ENCODE results near the gene RPUSD1. TPM values are rescaled to one million over a fixed set of nuclear protein-coding genes. Genes with fewer than 3 reads are reported as not detected.

RPUSD1 gene
- total RNA-seq, 4 donors from 2014 or later, result 20.3 to 33.3 (median 24.9) TPM

- intact Hi-C loops (cut with DNase I), result no loop called here
- H3K27me3 ChIP-seq, result peaks cover 0 to 63% (median 0%) of the 10 kb centered on the region in 4 donors
- TF ChIP-seq CTCF (IDR thresholded peaks at IDR 0.05) (peak in 2 of 6 experiments; percentile 11 to 30), POLR2A (IDR thresholded peaks at IDR 0.05) (peak in 2 of 4 donors; percentile 43 to 66)
- peak overlapping the region; percentile 90 to 97 (median 96) for H3K27ac ChIP-seq
- H3K9me3 ChIP-seq, result no peaks in the 10 kb centered on the region
- H3K4me1 ChIP-seq, result peaks cover 3 to 23% (median 10%) of the 10 kb centered on the region in 3 donors
- H3K4me3 ChIP-seq, result peak overlapping the region; percentile 72 to 88 (median 80)
- 20 to 29% methylated on average over 3 to 18 of the region's 80 CpGs for WGBS, 2 donors
- H3K36me3 ChIP-seq, result no peaks in the 10 kb centered on the region
- DNase-seq, result peak; percentile 35
Observed at GRCh38 chr16:807347-808084, 19.3 kb upstream of the RPUSD1 start.

- no peaks in the 10 kb centered on the region for H3K36me3 ChIP-seq
- H3K4me1 ChIP-seq, result peaks cover 3 to 25% (median 10%) of the 10 kb centered on the region in 3 donors
- no peak for DNase-seq
- TF ChIP-seq CTCF (IDR thresholded peaks at IDR 0.05), result no peak
- TF ChIP-seq POLR2A (IDR thresholded peaks at IDR 0.05), result no peak
- no peaks in the 10 kb centered on the region for H3K9me3 ChIP-seq
- 64 to 66% methylated on average over 4 to 7 of the region's 17 CpGs for WGBS, 2 donors
- H3K27ac ChIP-seq, result no peak overlapping the region
- H3K27me3 ChIP-seq, result peaks cover 7 to 63% (median 13%) of the 10 kb centered on the region in 4 donors
- intact Hi-C loops (cut with DNase I), result no loop called here
- no peak overlapping the region for H3K4me3 ChIP-seq
Observed at GRCh38 chr16:805474-805873, 17.3 kb upstream of the RPUSD1 start.

GRCh38 chr16:804193-805048, 16.2 kb upstream of the RPUSD1 start:
- intact Hi-C loops (cut with DNase I), result no loop called here
- WGBS, 2 donors, result 43 to 44% methylated on average over 7 to 17 of the region's 33 CpGs
- H3K36me3 ChIP-seq, result no peaks in the 10 kb centered on the region
- TF ChIP-seq CTCF (IDR thresholded peaks at IDR 0.05) (no peak), POLR2A (IDR thresholded peaks at IDR 0.05) (no peak)
- no peak for DNase-seq
- H3K27ac ChIP-seq, result no peak overlapping the region
- H3K4me3 ChIP-seq, result no peak overlapping the region
- peaks cover 10 to 66% (median 20%) of the 10 kb centered on the region in 4 donors for H3K27me3 ChIP-seq
- peaks cover 3 to 33% (median 10%) of the 10 kb centered on the region in 3 donors for H3K4me1 ChIP-seq
- H3K9me3 ChIP-seq, result no peaks in the 10 kb centered on the region

- intact Hi-C loops (cut with DNase I), result no loop called here
- Histone ChIP-seq H3K4me1 (peaks cover 3 to 33% (median 8%) of the 10 kb centered on the region in 3 donors), H3K27ac (no peak overlapping the region), H3K4me3 (no peak overlapping the region), H3K36me3 (no peaks in the 10 kb centered on the region), H3K9me3 (no peaks in the 10 kb centered on the region), H3K27me3 (peaks cover 10 to 69% (median 23%) of the 10 kb centered on the region in 4 donors)
- no peak for TF ChIP-seq CTCF (IDR thresholded peaks at IDR 0.05)
- no peak for TF ChIP-seq POLR2A (IDR thresholded peaks at IDR 0.05)
- no peak for DNase-seq
- WGBS, 2 donors, result 33 to 40% methylated on average over 6 to 8 of the region's 8 CpGs
Observed at GRCh38 chr16:803754-804080, 15.5 kb upstream of the RPUSD1 start.

Data from esophagus squamous epithelium (tissue), 5 donors.